Fibroblast of mammary gland (primary cell): Measurements from ENCODE around the gene SCEL.
"Not testable (repeated sequence)": the region's sequence is repeated elsewhere in the genome, so short reads cannot be mapped to it uniquely, and the experiment has no call there.

Experiments
- DNase-seq: peaks from one replicate; pipeline ENCODE4 v3.0.0-alpha.2; 2010; ENCODE audit warnings: low read depth
- H3K4me3 ChIP-seq: 2 replicates; pipeline ENCODE4 v1.5.1; 2011; ENCODE audit warnings: low read depth, mild to moderate bottlenecking, low read length, moderate library complexity; ENCODE audit not compliant: control insufficient read depth
- CTCF ChIP-seq: conservative IDR thresholded peaks from 2 replicates; pipeline ENCODE4 v1.5.1; 2011; ENCODE audit warnings: low read depth, low read length, inconsistent platforms; ENCODE audit not compliant: control insufficient read depth, insufficient read depth

The SCEL gene

GRCh38 chr13:77623806-77624205, 88.3 kb downstream of the SCEL start:
- no peak for DNase-seq
- TF ChIP-seq CTCF, result no peak
- no peak overlapping the region for H3K4me3 ChIP-seq

GRCh38 chr13:77628170-77628569, 92.7 kb downstream of the SCEL start:
- no peak for TF ChIP-seq CTCF

GRCh38 chr13:77637588-77637987, 102.1 kb downstream of the SCEL start:
- no peak for TF ChIP-seq CTCF
- no peak for DNase-seq
- H3K4me3 ChIP-seq, result no peak overlapping the region

More at GRCh38 chr13:77628170-77628569, 92.7 kb downstream of the SCEL start:
- H3K4me3 ChIP-seq, result no peak overlapping the region
- no peak for DNase-seq

- no peak for DNase-seq
- no peak for TF ChIP-seq CTCF
- no peak overlapping the region for H3K4me3 ChIP-seq
Observed at GRCh38 chr13:77650409-77650808, 114.9 kb downstream of the SCEL start.

GRCh38 chr13:77653301-77653700, 117.8 kb downstream of the SCEL start:
- DNase-seq, result no peak
- no peak for TF ChIP-seq CTCF
- H3K4me3 ChIP-seq, result no peak overlapping the region

GRCh38 chr13:77660016-77660415, 124.5 kb downstream of the SCEL start:
- H3K4me3 ChIP-seq, DNase-seq: not testable (repeated sequence)

- H3K4me3 ChIP-seq, result no peak overlapping the region
- TF ChIP-seq CTCF, result no peak
- no peak for DNase-seq
Observed at GRCh38 chr13:77660841-77661250, 125.3 kb downstream of the SCEL start.

- DNase-seq, H3K4me3 ChIP-seq: not testable (repeated sequence)
Observed at GRCh38 chr13:77662301-77662700, 126.8 kb downstream of the SCEL start.

GRCh38 chr13:77662831-77663230, 127.3 kb downstream of the SCEL start:
- DNase-seq, H3K4me3 ChIP-seq: not testable (repeated sequence)
